HCT116 (cell line): Measurements from ENCODE around the gene TMEM129.

Experiments
- EZH2 ChIP-seq: fragments of 200-600 bp; sonication (generic); IDR thresholded peaks from 2 replicates; pipeline ENCODE4 v1.6.1; 2017; ENCODE audit warnings: antibody characterized with exemption, mixed run types
- MAX ChIP-seq: IDR thresholded peaks from 2 replicates; pipeline ENCODE4 v1.6.1; 2012
- POLR2A ChIP-seq: IDR thresholded peaks from 2 replicates; pipeline ENCODE4 v1.7.0; 2011; ENCODE audit warnings: borderline replicate concordance; ENCODE audit not compliant: insufficient read depth, insufficient read length; ENCODE audit errors: extremely low read depth
- POLR2AphosphoS5 ChIP-seq: IDR thresholded peaks from 2 replicates; pipeline ENCODE4 v1.6.1; 2011; ENCODE audit warnings: mild to moderate bottlenecking, low read depth, low read length, moderate library complexity
- RAD21 ChIP-seq: IDR thresholded peaks from 2 replicates; pipeline ENCODE4 v1.6.1; 2012; ENCODE audit warnings: low read depth, mild to moderate bottlenecking
- SIN3A ChIP-seq: IDR thresholded peaks from 2 replicates; pipeline ENCODE4 v1.6.1; 2012; ENCODE audit warnings: low read depth
- YY1 ChIP-seq: IDR thresholded peaks from 2 replicates; pipeline ENCODE4 v1.6.1; 2011; ENCODE audit warnings: low read length, low read depth, moderate library complexity, mild to moderate bottlenecking; ENCODE audit not compliant: insufficient replicate concordance; ENCODE audit errors: extremely low read depth
- TF ChIP-seq, protein P1 (sequence below), 3 experiments: fragments of 200-600 bp in 1 of 3; sonication (generic) in 1 of 3; IDR thresholded peaks in 2 of 3; conservative IDR thresholded peaks in 1 of 3; 2 replicates each; pipeline ENCODE4 v1.5.1; 2012 to 2017; ENCODE audit warnings: low read depth in 2 of 3, low read length in 2 of 3, antibody characterized with exemption in 1 of 3, borderline replicate concordance in 1 of 3, control low read depth in 1 of 3, mild to moderate bottlenecking in 1 of 3, mixed read lengths in 1 of 3, mixed run types in 1 of 3, moderate library complexity in 1 of 3; ENCODE audit not compliant: insufficient read depth in 1 of 3
- TF ChIP-seq, protein P2 (sequence below): IDR thresholded peaks from 2 replicates; pipeline ENCODE4 v1.6.1; 2012

DNA sequence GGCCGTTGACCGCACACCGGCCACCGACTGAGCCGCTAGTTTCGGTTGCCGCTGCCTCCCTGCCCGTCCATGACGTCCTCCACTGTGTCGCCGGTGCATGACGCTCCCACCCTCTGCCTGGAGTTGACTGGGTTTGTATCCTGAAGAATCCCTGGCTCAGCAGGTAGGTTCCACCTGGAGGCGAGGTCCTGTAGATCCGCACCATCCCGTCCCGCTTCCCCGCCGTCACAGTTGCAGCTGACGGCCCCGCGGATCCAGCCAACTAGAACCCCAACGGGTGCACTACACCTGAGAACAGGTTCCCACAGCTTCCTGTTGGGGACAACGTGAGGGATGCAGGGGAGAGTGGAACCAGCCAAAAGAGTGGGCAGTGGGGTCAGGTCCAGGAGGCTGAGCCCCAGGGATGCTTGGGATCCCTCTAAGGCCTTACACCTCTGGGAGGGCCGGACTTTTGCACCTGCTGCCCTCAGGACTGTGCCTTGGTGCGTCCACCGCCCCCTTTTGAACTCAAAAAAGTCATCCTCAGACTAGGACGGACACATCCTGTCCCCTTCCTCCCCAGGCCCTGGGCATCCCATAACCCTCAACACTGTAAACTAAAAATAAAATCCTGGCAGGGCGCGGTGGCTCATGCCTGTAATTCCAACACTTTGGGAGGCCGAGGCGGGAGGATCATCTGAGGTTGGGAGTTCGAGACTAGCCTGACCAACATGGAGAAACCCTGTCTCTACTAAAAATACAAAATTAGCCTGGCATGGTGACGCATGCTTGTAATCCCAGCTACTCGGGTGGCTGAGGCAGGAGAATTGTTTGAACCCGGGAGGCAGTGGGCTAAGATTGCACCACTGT lies 7.9 kb downstream of the TMEM129 start:
- no peak for TF ChIP-seq POLR2A
- TF ChIP-seq SIN3A = no peak
- TF ChIP-seq, protein P1, sequence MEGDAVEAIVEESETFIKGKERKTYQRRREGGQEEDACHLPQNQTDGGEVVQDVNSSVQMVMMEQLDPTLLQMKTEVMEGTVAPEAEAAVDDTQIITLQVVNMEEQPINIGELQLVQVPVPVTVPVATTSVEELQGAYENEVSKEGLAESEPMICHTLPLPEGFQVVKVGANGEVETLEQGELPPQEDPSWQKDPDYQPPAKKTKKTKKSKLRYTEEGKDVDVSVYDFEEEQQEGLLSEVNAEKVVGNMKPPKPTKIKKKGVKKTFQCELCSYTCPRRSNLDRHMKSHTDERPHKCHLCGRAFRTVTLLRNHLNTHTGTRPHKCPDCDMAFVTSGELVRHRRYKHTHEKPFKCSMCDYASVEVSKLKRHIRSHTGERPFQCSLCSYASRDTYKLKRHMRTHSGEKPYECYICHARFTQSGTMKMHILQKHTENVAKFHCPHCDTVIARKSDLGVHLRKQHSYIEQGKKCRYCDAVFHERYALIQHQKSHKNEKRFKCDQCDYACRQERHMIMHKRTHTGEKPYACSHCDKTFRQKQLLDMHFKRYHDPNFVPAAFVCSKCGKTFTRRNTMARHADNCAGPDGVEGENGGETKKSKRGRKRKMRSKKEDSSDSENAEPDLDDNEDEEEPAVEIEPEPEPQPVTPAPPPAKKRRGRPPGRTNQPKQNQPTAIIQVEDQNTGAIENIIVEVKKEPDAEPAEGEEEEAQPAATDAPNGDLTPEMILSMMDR (IDR thresholded peaks at IDR 0.05 in 2 of 3, conservative IDR thresholded peaks at IDR 0.05 in 1 of 3; ENCODE audit: borderline replicate concordance in 1 of 3, insufficient read depth in 1 of 3, low read depth in 2 of 3, low read length in 2 of 3) = no peak
- TF ChIP-seq YY1 = no peak
- TF ChIP-seq EZH2 = no peak
- no peak for TF ChIP-seq POLR2AphosphoS5
- no peak for TF ChIP-seq MAX
- TF ChIP-seq RAD21 = no peak
- TF ChIP-seq, protein P2, sequence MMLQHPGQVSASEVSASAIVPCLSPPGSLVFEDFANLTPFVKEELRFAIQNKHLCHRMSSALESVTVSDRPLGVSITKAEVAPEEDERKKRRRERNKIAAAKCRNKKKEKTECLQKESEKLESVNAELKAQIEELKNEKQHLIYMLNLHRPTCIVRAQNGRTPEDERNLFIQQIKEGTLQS = no peak
